Esophagus squamous epithelium (tissue), 4 donors: ENCODE data around the gene FNBP1L.

Experiments
- CTCF ChIP-seq, 6 experiments: fragments of 450-650 bp in 4 of 6; fragments of 200-600 bp in 2 of 6; sonication (generic) in 2 of 6; IDR thresholded peaks; one replicate each; pipeline ENCODE4 v1.5.1; 2016 to 2019; ENCODE audit warnings: antibody characterized with exemption in 6 of 6, mild to moderate bottlenecking in 4 of 6, moderate library complexity in 4 of 6
- POLR2A ChIP-seq, 4 donors: fragments of 450-650 bp; IDR thresholded peaks; one replicate each; pipeline ENCODE4 v1.6.1; 2017; ENCODE audit warnings: antibody characterized with exemption in 4 of 4, mild to moderate bottlenecking in 4 of 4, moderate library complexity in 3 of 4

- no peak for TF ChIP-seq POLR2A (IDR thresholded peaks at IDR 0.05)
- TF ChIP-seq CTCF (IDR thresholded peaks at IDR 0.05), result no peak
Measured at GRCh38 chr1:93443454-93443853, 4.5 kb upstream of the FNBP1L start.
